Loucy (cell line): ENCODE data around the gene CYP4F3.
"Not testable (repeated sequence)": the region's sequence is repeated elsewhere in the genome, so short reads cannot be mapped to it uniquely, and the experiment has no call there.

ENCODE experiments used
- H2AFZ ChIP-seq: fragments of 200-600 bp; sonication (generic); 2 replicates; pipeline ENCODE4 v1.6.0; 2016; ENCODE audit warnings: antibody characterized with exemption, mild to moderate bottlenecking, low read length, moderate library complexity
- H3F3A ChIP-seq: fragments of 200-600 bp; 2 replicates; pipeline ENCODE4 v1.6.0; 2016; ENCODE audit warnings: antibody characterized with exemption, low read depth, mild to moderate bottlenecking
- H3K27me3 ChIP-seq: fragments of 200-600 bp; sonication (generic); 2 replicates; pipeline ENCODE4 v1.6.1; 2014; ENCODE audit warnings: low read length, mild to moderate bottlenecking; ENCODE audit not compliant: insufficient read depth, poor library complexity, severe bottlenecking
- H3K36me3 ChIP-seq: fragments of 200-600 bp; sonication (generic); 2 replicates; pipeline ENCODE4 v1.6.1; 2016; ENCODE audit warnings: low read length; ENCODE audit not compliant: insufficient read depth
- H3K4me1 ChIP-seq: fragments of 200-600 bp; sonication (generic); 2 replicates; pipeline ENCODE4 v1.5.1; 2014; ENCODE audit warnings: low read length, mild to moderate bottlenecking; ENCODE audit not compliant: insufficient read depth, poor library complexity, severe bottlenecking
- H3K4me2 ChIP-seq: fragments of 200-600 bp; sonication (generic); 2 replicates; pipeline ENCODE4 v1.6.0; 2014; ENCODE audit warnings: antibody characterized with exemption, low read length, low read depth, mild to moderate bottlenecking; ENCODE audit not compliant: poor library complexity, severe bottlenecking
- H3K4me3 ChIP-seq: fragments of 200-600 bp; sonication (generic); 2 replicates; pipeline ENCODE4 v1.5.1; 2014; ENCODE audit warnings: low read length, mild to moderate bottlenecking, mixed read lengths; ENCODE audit not compliant: poor library complexity, severe bottlenecking
- H3K79me2 ChIP-seq: fragments of 200-600 bp; sonication (generic); 2 replicates; pipeline ENCODE4 v1.6.1; 2014; ENCODE audit warnings: low read length; ENCODE audit not compliant: insufficient read depth
- H3K9ac ChIP-seq: fragments of 200-600 bp; sonication (generic); 2 replicates; pipeline ENCODE4 v1.6.0; 2014; ENCODE audit warnings: mild to moderate bottlenecking, low read depth, low read length, moderate library complexity; ENCODE audit not compliant: poor library complexity, severe bottlenecking
- H3K9me2 ChIP-seq: fragments of 200-600 bp; sonication (generic); replicated peaks from 2 replicates; pipeline ENCODE4 v1.6.1; 2016; ENCODE audit warnings: low read depth, low read length, mixed read lengths
- H3K9me3 ChIP-seq: fragments of 200-600 bp; sonication (generic); 2 replicates; pipeline ENCODE4 v1.6.1; 2014; ENCODE audit warnings: mild to moderate bottlenecking, antibody characterized with exemption, low read length, low read depth; ENCODE audit not compliant: insufficient read depth
- H4K20me1 ChIP-seq: fragments of 200-600 bp; sonication (generic); 2 replicates; pipeline ENCODE4 v1.6.0; 2014; ENCODE audit warnings: antibody characterized with exemption, low read length, mild to moderate bottlenecking; ENCODE audit not compliant: insufficient read depth, poor library complexity, severe bottlenecking
- CTCF ChIP-seq: fragments of 200-600 bp; sonication (generic); conservative IDR thresholded peaks from 2 replicates; pipeline ENCODE4 v1.5.1; 2014; ENCODE audit warnings: mild to moderate bottlenecking, antibody characterized with exemption, low read length
- EZH2phosphoT487 ChIP-seq: fragments of 200-600 bp; IDR thresholded peaks from 2 replicates; pipeline ENCODE4 v1.6.1; 2018; ENCODE audit warnings: antibody characterized with exemption, mild to moderate bottlenecking, moderate library complexity, borderline replicate concordance

The CYP4F3 gene

GRCh38 chr19:15644066-15644741 is 3.5 kb downstream of the CYP4F3 start:
- no peak overlapping the region for H2AFZ ChIP-seq
- H3K4me3 ChIP-seq, result no peak overlapping the region
- no peaks in the 10 kb centered on the region for H3K9me2 ChIP-seq
- H3K79me2 ChIP-seq, result no peaks in the 10 kb centered on the region
- TF ChIP-seq EZH2phosphoT487 (no peak), CTCF (no peak)
- H3K27me3 ChIP-seq, result no peaks in the 10 kb centered on the region
- no peaks in the 10 kb centered on the region for H3F3A ChIP-seq
- H3K9me3 ChIP-seq, result no peaks in the 10 kb centered on the region
- H3K36me3 ChIP-seq, result no peaks in the 10 kb centered on the region
- no peaks in the 10 kb centered on the region for H4K20me1 ChIP-seq
- no peak overlapping the region for H3K4me2 ChIP-seq
- H3K9ac ChIP-seq, result no peak overlapping the region
- no peaks in the 10 kb centered on the region for H3K4me1 ChIP-seq

- Histone ChIP-seq H3K9me3 (no peaks in the 10 kb centered on the region), H3K79me2 (no peaks in the 10 kb centered on the region), H3K27me3 (no peaks in the 10 kb centered on the region), H3K9me2 (no peaks in the 10 kb centered on the region), H4K20me1 (no peaks in the 10 kb centered on the region), H3K4me2 (no peak overlapping the region), H3K36me3 (no peaks in the 10 kb centered on the region), H3F3A (no peaks in the 10 kb centered on the region), H3K9ac (no peak overlapping the region), H2AFZ (no peak overlapping the region), H3K4me3 (no peak overlapping the region), H3K4me1 (no peaks in the 10 kb centered on the region)
- TF ChIP-seq EZH2phosphoT487 (no peak), CTCF (no peak)
Observed at GRCh38 chr19:15644816-15645215, 4.1 kb downstream of the CYP4F3 start.

GRCh38 chr19:15649526-15649925 is 8.8 kb downstream of the CYP4F3 start:
- Histone ChIP-seq H3K4me3 (no peak overlapping the region), H3K4me1 (no peaks in the 10 kb centered on the region), H4K20me1 (no peaks in the 10 kb centered on the region), H3K9me2 (no peaks in the 10 kb centered on the region), H2AFZ (no peak overlapping the region), H3K9ac (no peak overlapping the region), H3K9me3 (no peaks in the 10 kb centered on the region), H3K27me3 (no peaks in the 10 kb centered on the region), H3K79me2 (no peaks in the 10 kb centered on the region), H3K36me3 (no peaks in the 10 kb centered on the region), H3F3A (no peaks in the 10 kb centered on the region), H3K4me2 (no peak overlapping the region)
- TF ChIP-seq EZH2phosphoT487, result no peak
- TF ChIP-seq CTCF, result no peak

- H3K4me3 ChIP-seq, H3K9me2 ChIP-seq, H3K36me3 ChIP-seq, H2AFZ ChIP-seq, H3K27me3 ChIP-seq, H4K20me1 ChIP-seq, H3K9ac ChIP-seq, H3K9me3 ChIP-seq, H3F3A ChIP-seq, H3K4me2 ChIP-seq, H3K79me2 ChIP-seq, H3K4me1 ChIP-seq: not testable (repeated sequence)
Observed at GRCh38 chr19:15650123-15650522, 9.4 kb downstream of the CYP4F3 start.
